Left ventricle myocardium inferior (tissue), 1 donor: ENCODE measurements around the gene CBS. TPM values are rescaled to one million over a fixed set of nuclear protein-coding genes. Genes with fewer than 3 reads are reported as not detected.
A peak's percentile ranks its signal among the peaks of the same experiment; 100 is the strongest.
"Not testable (repeated sequence)": the region's sequence is repeated elsewhere in the genome, so short reads cannot be mapped to it uniquely, and the experiment has no call there.

ENCODE experiments used
- DNase-seq: peaks from one replicate; pipeline ENCODE4 v3.0.0-alpha.2; 2020
- H3K27ac ChIP-seq: fragments of 200-600 bp; replicated peaks from 2 replicates; pipeline ENCODE4 v1.8.0; 2021
- H3K27me3 ChIP-seq: fragments of 200-600 bp; 2 replicates; pipeline ENCODE4 v1.8.0; 2021; ENCODE audit warnings: low read depth
- H3K36me3 ChIP-seq: fragments of 200-600 bp; 2 replicates; pipeline ENCODE4 v1.8.0; 2021
- H3K4me1 ChIP-seq: fragments of 200-600 bp; 2 replicates; pipeline ENCODE4 v1.8.0; 2021
- H3K4me3 ChIP-seq: fragments of 200-600 bp; 2 replicates; pipeline ENCODE4 v1.8.0; 2021; ENCODE audit warnings: mild to moderate bottlenecking, moderate library complexity
- H3K9me3 ChIP-seq: fragments of 200-600 bp; replicated peaks from 2 replicates; pipeline ENCODE4 v1.8.0; 2021
- CTCF ChIP-seq: fragments of 200-600 bp; IDR thresholded peaks from 2 replicates; pipeline ENCODE4 v1.8.0; 2021; ENCODE audit warnings: antibody characterized with exemption, mild to moderate bottlenecking, borderline replicate concordance
- intact Hi-C: fragments of 100-400 bp; cut with micrococcal nuclease; formaldehyde crosslinking; loops from one replicate; pipeline ENCODE4 v1.11.0; 2022
- total RNA-seq: library from RNA; stranded (reverse); fragmentation: NEBNext Ultra II Directional; extraction: Animal tissue kit (Norgen Biotek cat#: 25700); gene quantifications from one replicate; pipeline ENCODE4 v1.2.1, GENCODE V29; 2021
- donor health status: DM: no; HTN: yes; CAD: no; lungs with severe emphysema.

CBS gene
- total RNA-seq, 1 donor from 2014 or later = 10.3 TPM

GRCh38 chr21:43045876-43046821 lies 29.5 kb downstream of the CBS start:
- H3K36me3 ChIP-seq, H3K4me3 ChIP-seq, DNase-seq, H3K27me3 ChIP-seq, H3K4me1 ChIP-seq, H3K9me3 ChIP-seq, intact Hi-C loops: not testable (repeated sequence)
- peak overlapping the region; percentile 63 for H3K27ac ChIP-seq

GRCh38 chr21:43045165-43045875 lies 30.3 kb downstream of the CBS start:
- H3K4me3 ChIP-seq, DNase-seq, H3K4me1 ChIP-seq, H3K27me3 ChIP-seq, H3K9me3 ChIP-seq, H3K36me3 ChIP-seq, intact Hi-C loops: not testable (repeated sequence)
- peak overlapping the region; percentile 63 for H3K27ac ChIP-seq

GRCh38 chr21:43044547-43044946 lies 31.1 kb downstream of the CBS start:
- intact Hi-C loops, H3K9me3 ChIP-seq, H3K27me3 ChIP-seq, H3K4me3 ChIP-seq, DNase-seq, H3K4me1 ChIP-seq, H3K27ac ChIP-seq, H3K36me3 ChIP-seq: not testable (repeated sequence)

- intact Hi-C loops = not testable (repeated sequence)
Observed at GRCh38 chr21:43043291-43043690, 32.3 kb downstream of the CBS start.

GRCh38 chr21:43042169-43042568 lies 33.5 kb downstream of the CBS start:
- intact Hi-C loops, DNase-seq, H3K4me1 ChIP-seq, H3K36me3 ChIP-seq, H3K27me3 ChIP-seq, H3K4me3 ChIP-seq, H3K27ac ChIP-seq, H3K9me3 ChIP-seq: not testable (repeated sequence)

More at GRCh38 chr21:43043291-43043690, 32.3 kb downstream of the CBS start:
- H3K4me3 ChIP-seq, H3K36me3 ChIP-seq, H3K27me3 ChIP-seq, DNase-seq, H3K4me1 ChIP-seq, H3K27ac ChIP-seq, H3K9me3 ChIP-seq: not testable (repeated sequence)

GRCh38 chr21:43038659-43039044 lies 37.0 kb downstream of the CBS start:
- H3K27ac ChIP-seq, DNase-seq, H3K27me3 ChIP-seq, H3K4me3 ChIP-seq, H3K9me3 ChIP-seq, H3K4me1 ChIP-seq, intact Hi-C loops, H3K36me3 ChIP-seq: not testable (repeated sequence)

- H3K27me3 ChIP-seq, H3K4me3 ChIP-seq, H3K27ac ChIP-seq, intact Hi-C loops, DNase-seq, H3K9me3 ChIP-seq, H3K4me1 ChIP-seq, H3K36me3 ChIP-seq: not testable (repeated sequence)
Observed at GRCh38 chr21:43037918-43038658, 37.5 kb downstream of the CBS start.

- H3K4me3 ChIP-seq, H3K9me3 ChIP-seq, intact Hi-C loops, H3K27me3 ChIP-seq, H3K27ac ChIP-seq, H3K4me1 ChIP-seq: not testable (repeated sequence)
- peak; percentile 39 for DNase-seq
- peaks cover 10% of the 10 kb centered on the region for H3K36me3 ChIP-seq
Observed at GRCh38 chr21:43036889-43037288, 38.7 kb downstream of the CBS start.

- Histone ChIP-seq H3K27me3 (no peaks in the 10 kb centered on the region), H3K4me1 (peaks cover 7% of the 10 kb centered on the region), H3K27ac (no peak overlapping the region), H3K4me3 (no peak overlapping the region), H3K36me3 (peaks cover 29% of the 10 kb centered on the region), H3K9me3 (no peaks in the 10 kb centered on the region)
- intact Hi-C loops = no loop called here
- TF ChIP-seq CTCF = no peak
- no peak for DNase-seq
Observed at GRCh38 chr21:43034826-43035225, 40.8 kb downstream of the CBS start.
